ENCODE data around the gene CSNK1G2. TPM values are rescaled to one million over a fixed set of nuclear protein-coding genes. Genes with fewer than 3 reads are reported as not detected.

CSNK1G2 gene
- total RNA-seq, 2 donors from 2014 or later, result 29.0 to 35.8 TPM

GRCh38 chr19:1938071-1938470, 2.9 kb upstream of the CSNK1G2 start:
- TF ChIP-seq, protein P1, sequence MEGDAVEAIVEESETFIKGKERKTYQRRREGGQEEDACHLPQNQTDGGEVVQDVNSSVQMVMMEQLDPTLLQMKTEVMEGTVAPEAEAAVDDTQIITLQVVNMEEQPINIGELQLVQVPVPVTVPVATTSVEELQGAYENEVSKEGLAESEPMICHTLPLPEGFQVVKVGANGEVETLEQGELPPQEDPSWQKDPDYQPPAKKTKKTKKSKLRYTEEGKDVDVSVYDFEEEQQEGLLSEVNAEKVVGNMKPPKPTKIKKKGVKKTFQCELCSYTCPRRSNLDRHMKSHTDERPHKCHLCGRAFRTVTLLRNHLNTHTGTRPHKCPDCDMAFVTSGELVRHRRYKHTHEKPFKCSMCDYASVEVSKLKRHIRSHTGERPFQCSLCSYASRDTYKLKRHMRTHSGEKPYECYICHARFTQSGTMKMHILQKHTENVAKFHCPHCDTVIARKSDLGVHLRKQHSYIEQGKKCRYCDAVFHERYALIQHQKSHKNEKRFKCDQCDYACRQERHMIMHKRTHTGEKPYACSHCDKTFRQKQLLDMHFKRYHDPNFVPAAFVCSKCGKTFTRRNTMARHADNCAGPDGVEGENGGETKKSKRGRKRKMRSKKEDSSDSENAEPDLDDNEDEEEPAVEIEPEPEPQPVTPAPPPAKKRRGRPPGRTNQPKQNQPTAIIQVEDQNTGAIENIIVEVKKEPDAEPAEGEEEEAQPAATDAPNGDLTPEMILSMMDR (IDR thresholded peaks at IDR 0.05), result no peak
- H3K36me3 ChIP-seq, result no peaks in the 10 kb centered on the region
- H3K27me3 ChIP-seq, result no peaks in the 10 kb centered on the region
- H3K4me3 ChIP-seq, result no peak overlapping the region
- no peaks in the 10 kb centered on the region for H3K9me3 ChIP-seq
- peaks cover 0 to 27% of the 10 kb centered on the region in 2 donors for H3K4me1 ChIP-seq
- no peak for DNase-seq (ENCODE audit: low spot score)
- no peak overlapping the region for H3K27ac ChIP-seq

- peak overlapping the region; percentile 80 to 83 for H3K4me3 ChIP-seq
- peak; percentile 85 for DNase-seq (ENCODE audit: low spot score)
- H3K4me1 ChIP-seq, result peaks cover 0 to 50% of the 10 kb centered on the region in 2 donors
- no peaks in the 10 kb centered on the region for H3K27me3 ChIP-seq
- H3K27ac ChIP-seq, result peak overlapping the region; percentile 89 to 91
- no peaks in the 10 kb centered on the region for H3K36me3 ChIP-seq
- H3K9me3 ChIP-seq, result no peaks in the 10 kb centered on the region
- TF ChIP-seq, protein P1 (IDR thresholded peaks at IDR 0.05), result no peak
Observed at GRCh38 chr19:1942078-1942933, 1.3 kb downstream of the CSNK1G2 start.

- H3K36me3 ChIP-seq, result no peaks in the 10 kb centered on the region
- peaks cover 0 to 50% of the 10 kb centered on the region in 2 donors for H3K4me1 ChIP-seq
- H3K9me3 ChIP-seq, result no peaks in the 10 kb centered on the region
- H3K4me3 ChIP-seq, result peak overlapping the region; percentile 80 to 83
- TF ChIP-seq, protein P1 (IDR thresholded peaks at IDR 0.05), result no peak
- H3K27me3 ChIP-seq, result no peaks in the 10 kb centered on the region
- no peak for DNase-seq (ENCODE audit: low spot score)
- peak overlapping the region in 1 of 2 donors; percentile 91 for H3K27ac ChIP-seq
Observed at GRCh38 chr19:1942934-1943555, 2.1 kb downstream of the CSNK1G2 start.

- no peak overlapping the region for H3K4me3 ChIP-seq
- no peak for DNase-seq (ENCODE audit: low spot score)
- no peaks in the 10 kb centered on the region for H3K9me3 ChIP-seq
- no peak overlapping the region for H3K27ac ChIP-seq
- peaks cover 0 to 50% of the 10 kb centered on the region in 2 donors for H3K4me1 ChIP-seq
- no peaks in the 10 kb centered on the region for H3K27me3 ChIP-seq
- TF ChIP-seq, protein P1 (IDR thresholded peaks at IDR 0.05), result no peak
- H3K36me3 ChIP-seq, result no peaks in the 10 kb centered on the region
Observed at GRCh38 chr19:1943661-1944087, 2.7 kb downstream of the CSNK1G2 start.

DNA sequence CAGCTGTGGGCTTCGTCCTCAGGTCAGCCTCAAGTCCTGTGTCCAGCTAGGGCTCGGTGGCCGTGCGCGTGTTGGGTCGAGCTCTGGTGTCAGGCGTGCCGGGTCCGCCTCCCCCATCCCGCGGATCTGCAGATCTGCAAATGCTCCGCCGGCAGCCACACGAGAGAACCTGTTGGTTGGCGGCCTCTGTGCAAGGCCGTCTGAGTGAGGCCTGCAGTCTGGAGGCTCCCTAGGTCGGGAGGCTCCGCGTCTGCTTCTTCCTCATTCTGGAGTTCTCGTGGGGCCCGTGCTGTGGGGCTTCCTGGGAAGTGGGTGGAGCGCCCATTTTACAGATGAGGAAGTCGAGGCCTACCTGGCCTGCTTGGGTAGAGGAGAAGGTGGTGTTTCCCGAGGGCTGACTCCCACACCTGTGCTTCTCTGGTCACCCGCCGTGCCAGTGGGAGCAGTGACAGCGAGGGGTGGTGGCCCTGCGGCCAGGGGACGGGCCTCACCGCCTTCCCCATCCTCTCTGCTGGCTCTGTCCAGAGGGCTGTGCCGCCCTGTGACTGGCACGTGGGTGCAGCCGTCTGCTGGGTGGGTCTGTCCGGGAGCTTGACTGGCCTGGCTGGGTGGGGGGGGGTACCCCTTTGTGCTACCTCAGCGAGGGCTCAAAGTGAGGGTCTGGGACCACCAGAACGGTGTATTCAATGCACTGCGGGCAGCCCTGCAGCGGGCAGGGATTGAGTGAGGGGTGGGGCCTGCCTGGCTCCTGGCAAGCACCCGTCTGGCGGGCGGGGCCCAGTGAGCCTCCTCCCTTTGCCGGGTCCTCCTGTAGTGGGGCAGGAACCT, 3.3 kb downstream of the CSNK1G2 start:
- Histone ChIP-seq H3K4me1 (peaks cover 0 to 50% of the 10 kb centered on the region in 2 donors), H3K36me3 (no peaks in the 10 kb centered on the region), H3K27me3 (no peaks in the 10 kb centered on the region), H3K4me3 (no peak overlapping the region), H3K9me3 (no peaks in the 10 kb centered on the region), H3K27ac (no peak overlapping the region)
- TF ChIP-seq, protein P1 (IDR thresholded peaks at IDR 0.05), result no peak
- DNase-seq (ENCODE audit: low spot score), result no peak

Measured in right atrium auricular region (tissue), 2 donors.